Osteocyte (in vitro differentiated cells): Measurements from ENCODE around the gene C1orf167. TPM values are rescaled to one million over a fixed set of nuclear protein-coding genes. Genes with fewer than 3 reads are reported as not detected.

Experiments
- DNase-seq: peaks from one replicate; pipeline ENCODE4 v3.0.0; 2021; ENCODE audit warnings: mixed read lengths; ENCODE audit not compliant: unreplicated experiment; ENCODE audit errors: extremely low spot score
- H3K27ac Mint-ChIP-seq: one replicate; pipeline ENCODE4 v1.8.0; 2021; ENCODE audit warnings: mild to moderate bottlenecking, mixed read lengths; ENCODE audit not compliant: unreplicated experiment
- H3K27me3 Mint-ChIP-seq: one replicate; pipeline ENCODE4 v1.8.0; 2021; ENCODE audit warnings: mixed read lengths; ENCODE audit not compliant: unreplicated experiment
- H3K36me3 Mint-ChIP-seq: one replicate; pipeline ENCODE4 v1.8.0; 2021; ENCODE audit warnings: mixed read lengths; ENCODE audit not compliant: unreplicated experiment
- H3K4me1 Mint-ChIP-seq: one replicate; pipeline ENCODE4 v1.8.0; 2021; ENCODE audit warnings: mixed read lengths; ENCODE audit not compliant: unreplicated experiment
- H3K4me3 Mint-ChIP-seq: one replicate; pipeline ENCODE4 v1.8.0; 2021; ENCODE audit warnings: mild to moderate bottlenecking, moderate library complexity, mixed read lengths; ENCODE audit not compliant: unreplicated experiment
- H3K9me3 Mint-ChIP-seq: one replicate; pipeline ENCODE4 v1.8.0; 2021; ENCODE audit warnings: mixed read lengths; ENCODE audit not compliant: unreplicated experiment
- CTCF ChIP-seq: fragments of 200-600 bp; sonication (generic); IDR thresholded peaks from 2 replicates; pipeline ENCODE4 v1.5.0; 2021; ENCODE audit warnings: antibody characterized with exemption, mild to moderate bottlenecking, moderate library complexity
- total RNA-seq: library from RNA; stranded (reverse); gene quantifications from 2 replicates; pipeline ENCODE4 v1.2.1, GENCODE V29; 2021

Gene C1orf167
- total RNA-seq, 1 donor from 2014 or later: not detected

GRCh38 chr1:11753555-11754208, 8.3 kb upstream of the C1orf167 start:
- Mint-ChIP-seq H3K4me3 (no peak overlapping the region), H3K36me3 (peaks cover 2% of the 10 kb centered on the region), H3K27me3 (peaks cover 12% of the 10 kb centered on the region), H3K9me3 (peaks cover 5% of the 10 kb centered on the region), H3K4me1 (peaks cover 17% of the 10 kb centered on the region), H3K27ac (no peak overlapping the region)
- DNase-seq: no peak
- TF ChIP-seq CTCF: no peak

- Mint-ChIP-seq H3K4me1 (peaks cover 15% of the 10 kb centered on the region), H3K27ac (no peak overlapping the region), H3K9me3 (peaks cover 5% of the 10 kb centered on the region), H3K36me3 (no peaks in the 10 kb centered on the region), H3K4me3 (no peak overlapping the region), H3K27me3 (peaks cover 28% of the 10 kb centered on the region)
- TF ChIP-seq CTCF: no peak
- DNase-seq: no peak
These were observed 4.9 kb upstream of the C1orf167 start for GRCh38 chr1:11757047-11757446.

- no peak for DNase-seq
- peaks cover 5% of the 10 kb centered on the region for H3K9me3 Mint-ChIP-seq
- H3K4me3 Mint-ChIP-seq: no peak overlapping the region
- no peaks in the 10 kb centered on the region for H3K36me3 Mint-ChIP-seq
- H3K4me1 Mint-ChIP-seq: peaks cover 1% of the 10 kb centered on the region
- peaks cover 38% of the 10 kb centered on the region for H3K27me3 Mint-ChIP-seq
- H3K27ac Mint-ChIP-seq: no peak overlapping the region
- no peak for TF ChIP-seq CTCF
These were observed 2.2 kb upstream of the C1orf167 start for GRCh38 chr1:11759791-11760190.

- no peaks in the 10 kb centered on the region for H3K36me3 Mint-ChIP-seq
- no peak for TF ChIP-seq CTCF
- H3K27ac Mint-ChIP-seq: no peak overlapping the region
- H3K4me1 Mint-ChIP-seq: peaks cover 1% of the 10 kb centered on the region
- peaks cover 32% of the 10 kb centered on the region for H3K27me3 Mint-ChIP-seq
- H3K9me3 Mint-ChIP-seq: peaks cover 5% of the 10 kb centered on the region
- no peak overlapping the region for H3K4me3 Mint-ChIP-seq
- DNase-seq: no peak
These were observed 708 bp upstream of the C1orf167 start for GRCh38 chr1:11761285-11761684.

GRCh38 chr1:11764115-11764514, 2.1 kb downstream of the C1orf167 start:
- TF ChIP-seq CTCF: no peak
- H3K9me3 Mint-ChIP-seq: no peaks in the 10 kb centered on the region
- H3K4me1 Mint-ChIP-seq: peaks cover 5% of the 10 kb centered on the region
- no peak overlapping the region for H3K4me3 Mint-ChIP-seq
- H3K36me3 Mint-ChIP-seq: no peaks in the 10 kb centered on the region
- H3K27ac Mint-ChIP-seq: no peak overlapping the region
- peaks cover 26% of the 10 kb centered on the region for H3K27me3 Mint-ChIP-seq
- DNase-seq: no peak
